Measurements from ENCODE around the gene CRYAA.

- TF ChIP-seq CTCF (IDR thresholded peaks at IDR 0.05; ENCODE audit: poor library complexity, severe bottlenecking): no peak
- no peak for TF ChIP-seq RAD21 (conservative IDR thresholded peaks at IDR 0.05)
- TF ChIP-seq EZH2 (IDR thresholded peaks at IDR 0.05; ENCODE audit: borderline replicate concordance, insufficient read depth, low read length, poor library complexity, severe bottlenecking): no peak
- TF ChIP-seq EP300 (conservative IDR thresholded peaks at IDR 0.05; ENCODE audit: poor library complexity, severe bottlenecking): no peak
- no peak for TF ChIP-seq SMC3 (conservative IDR thresholded peaks at IDR 0.05; ENCODE audit: poor library complexity)
- no peak for TF ChIP-seq TAF1 (IDR thresholded peaks at IDR 0.05; ENCODE audit: low read depth)
- TF ChIP-seq REST (IDR thresholded peaks at IDR 0.05; ENCODE audit: borderline replicate concordance): no peak
These were observed 38.2 kb downstream of the CRYAA start for GRCh38 chr21:43207043-43207315.

Measured in neural cell (in vitro differentiated cells).